ENCODE results near the gene DNAH10. TPM values are rescaled to one million over a fixed set of nuclear protein-coding genes. Genes with fewer than 3 reads are reported as not detected.

Gene DNAH10
- total and polyA plus RNA-seq, 2 donors, result 0.14 to 0.90 TPM

GRCh38 chr12:123928274-123928865, 166.3 kb downstream of the DNAH10 start:
- no peak for DNase-seq (ENCODE audit: extremely low spot score)
- no peak overlapping the region for H3K27ac ChIP-seq (ENCODE audit: low read depth)
- no peak overlapping the region for H3K4me3 ChIP-seq (ENCODE audit: low read depth, low read length)
- 85% methylated on average over 15 of the region's 15 CpGs for WGBS
- no peaks in the 10 kb centered on the region for H3K36me3 ChIP-seq (ENCODE audit: insufficient read depth)
- no peaks in the 10 kb centered on the region for H3K4me1 ChIP-seq (ENCODE audit: insufficient read depth)

- DNase-seq (ENCODE audit: extremely low spot score), result no peak
- 85% methylated on average over 7 of the region's 7 CpGs for WGBS
- no peaks in the 10 kb centered on the region for H3K36me3 ChIP-seq (ENCODE audit: insufficient read depth)
- no peak overlapping the region for H3K27ac ChIP-seq (ENCODE audit: low read depth)
- H3K4me1 ChIP-seq (ENCODE audit: insufficient read depth), result no peaks in the 10 kb centered on the region
- no peak overlapping the region for H3K4me3 ChIP-seq (ENCODE audit: low read depth, low read length)
Observed at GRCh38 chr12:123928897-123929296, 166.8 kb downstream of the DNAH10 start.

- Histone ChIP-seq H3K27ac (ENCODE audit: low read depth) (no peak overlapping the region), H3K4me3 (ENCODE audit: low read depth, low read length) (no peak overlapping the region), H3K36me3 (ENCODE audit: insufficient read depth) (no peaks in the 10 kb centered on the region), H3K4me1 (ENCODE audit: insufficient read depth) (no peaks in the 10 kb centered on the region)
- DNase-seq (ENCODE audit: extremely low spot score), result no peak
- WGBS, result 89% methylated on average over 9 of the region's 9 CpGs
Observed at GRCh38 chr12:123929946-123930583, 168.0 kb downstream of the DNAH10 start.

GRCh38 chr12:123931686-123932321, 169.7 kb downstream of the DNAH10 start:
- WGBS, result 69% methylated on average over 14 of the region's 14 CpGs
- no peaks in the 10 kb centered on the region for H3K36me3 ChIP-seq (ENCODE audit: insufficient read depth)
- no peaks in the 10 kb centered on the region for H3K4me1 ChIP-seq (ENCODE audit: insufficient read depth)
- no peak overlapping the region for H3K4me3 ChIP-seq (ENCODE audit: low read depth, low read length)
- DNase-seq (ENCODE audit: extremely low spot score), result no peak
- H3K27ac ChIP-seq (ENCODE audit: low read depth), result no peak overlapping the region

- DNase-seq (ENCODE audit: extremely low spot score), result no peak
- no peak overlapping the region for H3K27ac ChIP-seq (ENCODE audit: low read depth)
- H3K4me1 ChIP-seq (ENCODE audit: insufficient read depth), result no peaks in the 10 kb centered on the region
- H3K36me3 ChIP-seq (ENCODE audit: insufficient read depth), result no peaks in the 10 kb centered on the region
- no peak overlapping the region for H3K4me3 ChIP-seq (ENCODE audit: low read depth, low read length)
- 91% methylated on average over 14 of the region's 14 CpGs for WGBS
Observed at GRCh38 chr12:123933214-123933613, 171.1 kb downstream of the DNAH10 start.

GRCh38 chr12:123934016-123934620, 172.0 kb downstream of the DNAH10 start:
- no peak overlapping the region for H3K4me3 ChIP-seq (ENCODE audit: low read depth, low read length)
- no peak overlapping the region for H3K27ac ChIP-seq (ENCODE audit: low read depth)
- no peak for DNase-seq (ENCODE audit: extremely low spot score)
- no peaks in the 10 kb centered on the region for H3K4me1 ChIP-seq (ENCODE audit: insufficient read depth)
- 88% methylated on average over 11 of the region's 11 CpGs for WGBS
- no peaks in the 10 kb centered on the region for H3K36me3 ChIP-seq (ENCODE audit: insufficient read depth)

GRCh38 chr12:123934829-123935228, 172.7 kb downstream of the DNAH10 start:
- 72% methylated on average over 9 of the region's 9 CpGs for WGBS
- H3K27ac ChIP-seq (ENCODE audit: low read depth), result no peak overlapping the region
- no peaks in the 10 kb centered on the region for H3K4me1 ChIP-seq (ENCODE audit: insufficient read depth)
- H3K4me3 ChIP-seq (ENCODE audit: low read depth, low read length), result no peak overlapping the region
- H3K36me3 ChIP-seq (ENCODE audit: insufficient read depth), result no peaks in the 10 kb centered on the region
- DNase-seq (ENCODE audit: extremely low spot score), result no peak

GRCh38 chr12:123935956-123936355, 173.9 kb downstream of the DNAH10 start:
- H3K4me1 ChIP-seq (ENCODE audit: insufficient read depth), result no peaks in the 10 kb centered on the region
- H3K27ac ChIP-seq (ENCODE audit: low read depth), result no peak overlapping the region
- H3K4me3 ChIP-seq (ENCODE audit: low read depth, low read length), result no peak overlapping the region
- WGBS, result 93% methylated on average over 7 of the region's 7 CpGs
- no peaks in the 10 kb centered on the region for H3K36me3 ChIP-seq (ENCODE audit: insufficient read depth)
- DNase-seq (ENCODE audit: extremely low spot score), result no peak

- Histone ChIP-seq H3K27ac (ENCODE audit: low read depth) (no peak overlapping the region), H3K4me1 (ENCODE audit: insufficient read depth) (no peaks in the 10 kb centered on the region), H3K36me3 (ENCODE audit: insufficient read depth) (no peaks in the 10 kb centered on the region), H3K4me3 (ENCODE audit: low read depth, low read length) (no peak overlapping the region)
- no peak for DNase-seq (ENCODE audit: extremely low spot score)
- WGBS, result 95% methylated on average over 18 of the region's 18 CpGs
Observed at GRCh38 chr12:123936471-123936870, 174.4 kb downstream of the DNAH10 start.

GRCh38 chr12:123936956-123937706, 175.0 kb downstream of the DNAH10 start:
- no peak overlapping the region for H3K27ac ChIP-seq (ENCODE audit: low read depth)
- DNase-seq (ENCODE audit: extremely low spot score), result no peak
- 95% methylated on average over 46 of the region's 46 CpGs for WGBS
- no peaks in the 10 kb centered on the region for H3K36me3 ChIP-seq (ENCODE audit: insufficient read depth)
- H3K4me1 ChIP-seq (ENCODE audit: insufficient read depth), result no peaks in the 10 kb centered on the region
- no peak overlapping the region for H3K4me3 ChIP-seq (ENCODE audit: low read depth, low read length)

GRCh38 chr12:123937707-123938591, 175.8 kb downstream of the DNAH10 start:
- WGBS, result 73% methylated on average over 16 of the region's 16 CpGs
- no peak overlapping the region for H3K4me3 ChIP-seq (ENCODE audit: low read depth, low read length)
- no peak overlapping the region for H3K27ac ChIP-seq (ENCODE audit: low read depth)
- H3K36me3 ChIP-seq (ENCODE audit: insufficient read depth), result no peaks in the 10 kb centered on the region
- no peaks in the 10 kb centered on the region for H3K4me1 ChIP-seq (ENCODE audit: insufficient read depth)
- no peak for DNase-seq (ENCODE audit: extremely low spot score)

GRCh38 chr12:123938679-123939480, 176.8 kb downstream of the DNAH10 start:
- Histone ChIP-seq H3K4me1 (ENCODE audit: insufficient read depth) (no peaks in the 10 kb centered on the region), H3K36me3 (ENCODE audit: insufficient read depth) (no peaks in the 10 kb centered on the region), H3K4me3 (ENCODE audit: low read depth, low read length) (no peak overlapping the region), H3K27ac (ENCODE audit: low read depth) (no peak overlapping the region)
- no peak for DNase-seq (ENCODE audit: extremely low spot score)
- 79% methylated on average over 16 of the region's 16 CpGs for WGBS
